ENCODE results near the gene ARL6IP6. TPM values are rescaled to one million over a fixed set of nuclear protein-coding genes. Genes with fewer than 3 reads are reported as not detected.

Gene ARL6IP6
- total and polyA plus RNA-seq, 2 of the 13 experiments (the other 11 are each of a cell fraction or from before 2014, with no cell fraction given): 45.0 to 65.9 TPM

GRCh38 chr2:152718909-152719645 lies 657 bp downstream of the ARL6IP6 start (continued):
- TF ChIP-seq AGO2 (optimal IDR thresholded peaks at IDR 0.05; ENCODE audit: low read depth, low read length) (peak; percentile 9), ZNF121 (CRISPR knock-in tag; IDR thresholded peaks at IDR 0.05) (0 out of 2 replicates have a peak, but pooled peaks have one; percentile 42), DRAP1 (CRISPR knock-in tag; IDR thresholded peaks at IDR 0.05) (no peak), MED13 (CRISPR knock-in tag; IDR thresholded peaks at IDR 0.05) (0 out of 2 replicates have a peak, but pooled peaks have one; percentile 15)
- TF ChIP-seq, protein P1, sequence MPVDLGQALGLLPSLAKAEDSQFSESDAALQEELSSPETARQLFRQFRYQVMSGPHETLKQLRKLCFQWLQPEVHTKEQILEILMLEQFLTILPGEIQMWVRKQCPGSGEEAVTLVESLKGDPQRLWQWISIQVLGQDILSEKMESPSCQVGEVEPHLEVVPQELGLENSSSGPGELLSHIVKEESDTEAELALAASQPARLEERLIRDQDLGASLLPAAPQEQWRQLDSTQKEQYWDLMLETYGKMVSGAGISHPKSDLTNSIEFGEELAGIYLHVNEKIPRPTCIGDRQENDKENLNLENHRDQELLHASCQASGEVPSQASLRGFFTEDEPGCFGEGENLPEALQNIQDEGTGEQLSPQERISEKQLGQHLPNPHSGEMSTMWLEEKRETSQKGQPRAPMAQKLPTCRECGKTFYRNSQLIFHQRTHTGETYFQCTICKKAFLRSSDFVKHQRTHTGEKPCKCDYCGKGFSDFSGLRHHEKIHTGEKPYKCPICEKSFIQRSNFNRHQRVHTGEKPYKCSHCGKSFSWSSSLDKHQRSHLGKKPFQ (CRISPR knock-in tag; IDR thresholded peaks at IDR 0.05; ENCODE audit: insufficient replicate concordance): peak; percentile 7
- TF ChIP-seq, protein P2, sequence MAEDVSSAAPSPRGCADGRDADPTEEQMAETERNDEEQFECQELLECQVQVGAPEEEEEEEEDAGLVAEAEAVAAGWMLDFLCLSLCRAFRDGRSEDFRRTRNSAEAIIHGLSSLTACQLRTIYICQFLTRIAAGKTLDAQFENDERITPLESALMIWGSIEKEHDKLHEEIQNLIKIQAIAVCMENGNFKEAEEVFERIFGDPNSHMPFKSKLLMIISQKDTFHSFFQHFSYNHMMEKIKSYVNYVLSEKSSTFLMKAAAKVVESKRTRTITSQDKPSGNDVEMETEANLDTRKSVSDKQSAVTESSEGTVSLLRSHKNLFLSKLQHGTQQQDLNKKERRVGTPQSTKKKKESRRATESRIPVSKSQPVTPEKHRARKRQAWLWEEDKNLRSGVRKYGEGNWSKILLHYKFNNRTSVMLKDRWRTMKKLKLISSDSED (CRISPR knock-in tag; IDR thresholded peaks at IDR 0.05): 0 out of 2 replicates have a peak, but pooled peaks have one; percentile 57

GRCh38 chr2:152720794-152721193 lies 2.4 kb downstream of the ARL6IP6 start:
- peaks cover 66% of the 10 kb centered on the region for H3K79me2 ChIP-seq (ENCODE audit: insufficient read depth, low read length)
- CTCF ChIA-PET (ENCODE audit: low intra/inter-chr PET ratio, low total read pairs): no interaction called here
- POLR2A ChIA-PET: no interaction called here
- no peak for TF ChIP-seq ZNF34 (CRISPR knock-in tag; IDR thresholded peaks at IDR 0.05; ENCODE audit: borderline replicate concordance)
- no peak for TF ChIP-seq KLF12 (CRISPR knock-in tag; IDR thresholded peaks at IDR 0.05; ENCODE audit: borderline replicate concordance)
- no peak for TF ChIP-seq NFKBIZ (CRISPR knock-in tag; IDR thresholded peaks at IDR 0.05)
- no peak for TF ChIP-seq PAF1 (CRISPR knock-in tag; IDR thresholded peaks at IDR 0.05)
- TF ChIP-seq ZNF121 (CRISPR knock-in tag; IDR thresholded peaks at IDR 0.05): peak; percentile 84; the same call in 1 of the 2 replicates
- TF ChIP-seq MXI1 (IDR thresholded peaks at IDR 0.05; ENCODE audit: borderline replicate concordance, low read depth, low read length): no peak
- 0 out of 2 replicates have a peak, but pooled peaks have one; percentile 24 for TF ChIP-seq AHDC1 (CRISPR knock-in tag; IDR thresholded peaks at IDR 0.05; ENCODE audit: borderline replicate concordance)

More at GRCh38 chr2:152720794-152721193, 2.4 kb downstream of the ARL6IP6 start:
- Histone ChIP-seq H3K9me3 (ENCODE audit: low read length) (no peaks in the 10 kb centered on the region), H2AFZ (ENCODE audit: low read length) (no peak overlapping the region), H3K27me3 (ENCODE audit: control insufficient read depth in 1 of 2, insufficient read depth in 2 of 2, low read length in 2 of 2) (no peaks in the 10 kb centered on the region; a peak in 1 of 5 replicates), H3K4me3 (replicated peaks in 1 of 3; ENCODE audit: insufficient read depth in 1 of 3, low read depth in 2 of 3, low read length in 3 of 3) (no peak overlapping the region), H3K27ac (ENCODE audit: extremely low read length, insufficient read depth, low read length) (no peak overlapping the region), H3K4me2 (ENCODE audit: low read depth, low read length) (peak overlapping the region; percentile 78; the same call in 1 of the 2 replicates), H3K36me3 (replicated peaks in 1 of 2; ENCODE audit: control insufficient read depth in 1 of 2, insufficient read depth in 2 of 2, low read length in 2 of 2) (peaks cover 0 to 7% of the 10 kb centered on the region in 2 experiments; a peak in 3 of 5 replicates), H3K4me1 (ENCODE audit: insufficient read depth, low read length) (peaks cover 41% of the 10 kb centered on the region), H3K9ac (ENCODE audit: insufficient read depth, low read depth, low read length) (no peak overlapping the region), H4K20me1 (ENCODE audit: insufficient read depth, low read length) (peaks cover 20% of the 10 kb centered on the region)
- DNase-seq (ENCODE audit: low spot score): no peak
- intact Hi-C loops (cut with micrococcal nuclease; ENCODE audit: unreplicated experiment) (no loop called here), in situ Hi-C loops (cut with HindIII; ENCODE audit: extremely low pct_ligation_motif_present, low pct_unique_long_range_greater_than_20kb) (no loop called here)
- ATAC-seq: no peak
- BruUV-seq (replicated peaks): no TSS peak
- FAIRE-seq: no peak
- 82% methylated on average over 2 of the region's 2 CpGs for WGBS (ENCODE audit: low lambda C conversion rate)
